Loucy (cell line): ENCODE data around the gene PROZ.

Source experiments
- CTCF ChIP-seq: fragments of 200-600 bp; sonication (generic); conservative IDR thresholded peaks from 2 replicates; pipeline ENCODE4 v1.5.1; 2014; ENCODE audit warnings: mild to moderate bottlenecking, antibody characterized with exemption, low read length
- EZH2phosphoT487 ChIP-seq: fragments of 200-600 bp; IDR thresholded peaks from 2 replicates; pipeline ENCODE4 v1.6.1; 2018; ENCODE audit warnings: antibody characterized with exemption, mild to moderate bottlenecking, moderate library complexity, borderline replicate concordance

GRCh38 chr13:113145911-113146598 is 12.4 kb upstream of the PROZ start:
- TF ChIP-seq CTCF (no peak), EZH2phosphoT487 (no peak)
